GM21515 (cell line): ENCODE results near the gene LRMDA.

Source experiments
- ATAC-seq: cut with Tn5 transposase; IDR thresholded peaks from one replicate; pipeline ENCODE4 v1.9.1; 2021; ENCODE audit not compliant: unreplicated experiment

LRMDA gene

DNA sequence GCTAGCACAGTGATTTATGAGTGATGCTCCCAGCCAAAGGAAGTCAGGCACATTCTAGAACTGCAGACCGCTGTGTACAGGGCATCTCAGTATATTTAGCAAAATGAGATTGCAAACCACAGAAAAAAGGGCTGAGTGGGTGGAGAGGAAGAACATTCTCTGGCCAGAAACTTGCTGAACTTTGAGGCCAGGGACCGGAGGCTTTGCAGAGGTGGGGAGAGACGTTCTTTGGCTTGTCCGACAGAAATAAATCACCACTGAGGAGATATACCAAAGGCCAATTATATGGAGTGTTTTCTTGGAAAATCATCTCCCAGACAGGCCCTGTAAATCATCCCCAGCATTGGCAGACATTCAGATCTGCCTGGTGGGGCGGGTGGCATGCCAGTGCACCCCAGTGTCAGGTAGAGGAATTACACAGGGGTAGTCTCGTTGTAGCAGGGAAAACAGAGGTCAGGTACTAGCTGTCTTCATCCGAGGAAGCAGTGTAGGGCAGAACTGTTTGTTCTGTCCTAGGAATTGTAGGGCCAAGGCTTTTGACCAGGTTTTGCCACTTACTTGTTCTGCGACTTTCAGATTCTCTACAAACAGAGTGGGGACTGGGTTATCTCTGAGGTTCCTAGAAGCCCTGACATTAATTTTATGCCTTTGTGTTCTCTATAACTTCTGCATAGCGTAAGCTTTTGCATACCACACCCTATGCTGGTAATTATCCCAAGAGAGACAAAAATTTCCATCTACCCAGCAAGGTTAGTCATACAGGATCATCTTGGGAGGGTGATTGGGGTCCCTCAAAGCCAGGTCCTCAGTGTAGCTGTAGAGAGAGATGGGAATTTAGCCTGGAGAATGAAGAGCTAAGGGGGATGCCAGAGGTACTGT lies 655.6 kb downstream of the LRMDA start:
- ATAC-seq = no peak

DNA sequence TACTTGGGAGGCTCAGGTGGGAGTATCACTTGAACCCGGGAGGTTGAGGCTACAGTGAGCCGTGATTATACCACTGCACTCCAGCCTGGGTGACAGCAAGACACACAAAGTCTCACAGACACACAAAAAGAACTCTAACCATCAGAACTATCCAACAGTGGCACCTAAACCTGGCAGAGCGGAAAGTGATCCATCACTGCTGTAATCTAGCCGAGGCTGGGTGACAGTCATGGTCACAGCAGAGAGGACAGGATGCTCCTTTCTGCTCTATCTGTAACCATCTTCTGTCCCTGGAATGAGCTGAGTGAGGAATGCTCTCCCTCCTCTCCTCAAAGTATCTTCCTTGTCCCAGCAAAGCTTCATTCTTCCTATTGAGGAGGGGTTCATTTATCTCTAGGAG lies 656.6 kb downstream of the LRMDA start:
- no peak for ATAC-seq

DNA sequence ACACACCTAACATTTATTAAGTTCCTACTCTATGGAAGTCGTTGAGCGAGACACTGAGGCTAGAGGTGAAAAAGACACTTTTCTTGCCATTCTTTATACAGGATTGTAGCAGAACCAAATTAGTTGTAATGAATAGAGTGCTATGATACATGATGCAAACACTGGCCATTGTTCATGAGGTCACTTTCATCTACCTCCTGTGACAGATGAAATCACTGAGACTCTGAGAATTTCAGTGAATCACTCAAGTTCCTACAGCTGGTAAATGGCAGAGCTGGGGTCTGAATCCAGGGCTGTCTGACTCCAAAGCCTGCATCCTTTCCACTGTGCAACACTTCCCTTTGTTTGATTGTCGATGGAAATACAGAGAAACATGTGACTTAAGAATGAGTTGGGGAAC lies 657.6 kb downstream of the LRMDA start:
- ATAC-seq = no peak

DNA sequence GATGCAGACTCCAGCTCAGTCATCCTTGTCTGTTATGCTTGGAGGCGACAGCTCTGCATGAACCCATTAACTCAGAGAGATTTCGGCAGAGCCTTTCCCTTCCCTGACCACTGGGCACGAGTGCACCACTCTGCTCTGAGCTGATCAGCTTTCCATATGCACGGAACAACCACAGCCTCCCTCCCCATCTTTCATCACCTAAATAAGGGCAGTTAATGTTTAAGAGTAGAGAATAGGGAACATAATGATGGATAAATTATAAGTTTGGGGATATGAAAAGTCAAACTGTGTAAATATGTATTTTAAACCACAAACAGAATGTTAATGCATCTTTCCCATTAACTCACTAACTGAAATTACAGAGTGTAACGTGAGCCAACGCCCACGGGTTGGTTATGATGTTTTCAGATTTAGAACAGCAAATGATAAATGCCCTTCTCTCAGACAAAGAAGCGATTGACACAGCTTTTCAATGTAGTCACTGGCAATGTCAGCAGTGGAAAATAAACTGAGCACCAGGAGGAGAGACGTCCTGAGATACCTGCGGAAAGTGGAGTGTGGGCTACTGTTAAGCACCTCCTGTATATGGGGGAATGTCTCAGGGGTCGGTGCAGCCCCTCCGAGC lies 658.2 kb downstream of the LRMDA start:
- ATAC-seq = no peak

DNA sequence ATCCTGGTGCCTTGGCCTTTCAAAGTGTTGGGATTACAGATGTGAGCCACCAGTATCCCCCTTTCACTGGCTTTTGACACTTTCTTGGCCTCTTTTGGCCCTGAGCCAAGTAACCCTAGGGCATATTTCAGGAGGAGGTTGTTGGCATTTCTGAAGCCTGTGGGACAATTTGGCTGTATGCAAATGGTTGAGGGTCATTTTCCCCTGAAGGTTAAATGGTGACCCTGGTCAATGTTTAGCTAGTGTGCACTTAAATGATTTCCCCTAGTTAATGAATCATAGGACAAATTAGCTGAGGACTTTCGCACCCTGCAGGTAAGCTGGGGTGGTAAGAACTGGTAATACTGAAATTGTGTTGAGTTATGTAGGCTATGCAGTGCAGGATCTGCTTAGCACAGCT lies 660.5 kb downstream of the LRMDA start:
- no peak for ATAC-seq

DNA sequence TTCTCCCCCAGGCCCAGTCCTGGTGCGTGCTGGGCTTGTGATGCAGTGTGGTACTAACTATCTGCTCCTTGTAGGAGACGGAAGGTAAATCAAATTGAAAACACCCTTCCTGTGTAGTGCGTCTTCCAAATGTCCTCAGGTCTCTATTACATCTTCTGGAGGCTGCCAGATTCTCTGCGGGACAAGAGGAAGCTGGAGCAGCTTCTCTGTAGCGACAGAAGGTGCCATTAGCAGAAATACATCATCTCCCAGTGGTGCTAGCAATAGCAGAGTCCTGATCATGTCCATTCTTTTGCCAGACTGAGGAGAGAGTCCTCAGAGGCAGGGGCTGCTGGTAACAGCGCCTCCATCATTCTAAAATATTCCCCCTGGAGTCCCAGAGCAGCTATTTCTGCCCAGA lies 675.2 kb downstream of the LRMDA start:
- no peak for ATAC-seq

DNA sequence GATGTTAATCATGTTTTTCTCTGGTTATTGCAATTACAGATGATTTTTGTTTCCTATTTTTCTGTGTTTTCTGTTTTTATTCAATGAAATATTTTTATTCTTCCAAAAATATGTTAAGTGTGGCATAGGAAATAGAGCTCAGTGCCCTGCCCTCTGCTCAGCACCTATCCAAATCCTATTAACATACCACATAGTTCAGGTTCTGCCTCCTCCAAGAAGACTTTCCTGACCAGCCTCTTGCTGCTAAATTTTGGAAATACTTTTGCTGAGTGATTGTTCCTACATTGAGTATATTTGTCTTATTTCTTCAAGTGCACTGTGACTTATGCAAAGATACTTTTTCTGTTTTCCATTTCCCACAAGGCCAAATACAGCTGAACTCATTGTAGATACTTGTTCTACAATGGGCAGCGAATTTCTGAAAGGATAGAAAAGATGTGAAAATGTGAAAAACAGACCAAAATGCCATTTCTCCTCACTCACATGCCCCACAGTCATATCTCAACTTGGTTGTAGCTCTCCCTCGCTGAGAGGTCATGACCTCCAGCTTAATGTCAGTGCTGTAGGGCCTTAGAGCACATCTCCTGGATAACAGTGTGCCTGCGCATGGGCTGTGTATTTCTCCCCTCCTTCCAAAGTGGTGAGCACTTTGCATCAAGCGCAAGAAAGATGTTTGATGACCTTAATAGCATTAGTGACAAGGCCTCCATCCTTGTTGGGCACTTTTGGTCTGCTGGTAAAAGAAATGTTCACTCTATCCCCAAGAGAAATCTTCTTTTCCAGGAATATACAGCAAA lies 677.3 kb downstream of the LRMDA start:
- ATAC-seq = no peak

DNA sequence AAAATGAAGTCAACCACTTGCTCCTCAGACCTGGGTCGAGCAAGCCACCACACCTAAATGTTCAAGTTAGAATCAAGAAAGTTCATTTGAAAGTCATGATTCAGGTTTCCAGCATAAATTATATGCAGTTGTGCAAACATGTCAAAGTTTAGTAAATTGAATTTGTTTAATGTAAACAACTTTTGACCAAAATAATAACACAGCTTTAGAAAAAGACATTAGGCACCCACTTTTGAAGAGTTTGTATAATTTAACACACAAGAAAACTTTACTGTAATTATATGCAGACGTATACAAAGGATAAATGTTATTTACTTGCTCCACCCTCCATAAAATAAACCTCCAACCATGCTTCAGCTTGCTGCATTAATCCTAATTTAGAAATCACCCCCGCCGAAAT lies 680.0 kb downstream of the LRMDA start:
- no peak for ATAC-seq

DNA sequence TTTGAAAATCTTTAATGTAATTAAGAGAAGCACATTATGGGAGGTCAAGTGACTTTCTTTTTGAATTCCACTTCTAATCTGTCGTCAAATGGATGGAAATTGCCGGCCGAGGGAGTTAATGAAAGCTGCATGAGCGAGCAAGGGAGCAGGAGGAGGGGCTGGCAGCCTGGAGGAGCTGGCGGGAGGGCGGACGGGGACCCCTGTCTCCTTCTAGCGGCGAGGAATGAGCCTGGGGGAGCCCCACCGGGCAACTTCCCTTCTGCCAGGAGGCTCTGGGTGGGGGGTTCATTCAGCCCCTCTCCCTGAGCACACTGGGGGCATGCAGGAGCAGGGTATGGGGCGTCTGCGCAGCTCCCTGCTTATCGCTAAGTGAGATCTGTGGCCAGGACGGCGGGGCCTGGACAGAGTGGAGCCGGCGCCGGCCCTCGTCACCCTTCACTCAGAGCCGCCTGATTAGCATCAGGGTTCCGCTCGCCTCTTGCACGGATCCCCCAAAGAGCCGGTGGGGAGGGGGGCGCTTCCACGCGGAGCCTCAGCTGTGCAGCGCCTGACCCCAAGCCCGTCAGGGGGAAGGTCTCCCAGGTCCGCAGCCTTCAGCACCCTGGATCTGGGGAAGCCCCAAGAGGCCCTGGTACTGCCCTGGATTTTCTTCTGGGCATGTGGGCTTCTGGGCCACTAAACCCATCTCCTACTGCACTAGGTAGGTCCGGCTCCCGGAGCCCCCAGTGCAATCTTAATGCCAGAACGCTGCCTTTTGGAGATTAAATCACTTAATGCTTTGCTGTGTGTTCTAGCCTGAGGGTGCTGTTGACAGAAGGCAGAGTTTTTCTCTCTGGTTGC lies 680.8 kb downstream of the LRMDA start:
- ATAC-seq = no peak

DNA sequence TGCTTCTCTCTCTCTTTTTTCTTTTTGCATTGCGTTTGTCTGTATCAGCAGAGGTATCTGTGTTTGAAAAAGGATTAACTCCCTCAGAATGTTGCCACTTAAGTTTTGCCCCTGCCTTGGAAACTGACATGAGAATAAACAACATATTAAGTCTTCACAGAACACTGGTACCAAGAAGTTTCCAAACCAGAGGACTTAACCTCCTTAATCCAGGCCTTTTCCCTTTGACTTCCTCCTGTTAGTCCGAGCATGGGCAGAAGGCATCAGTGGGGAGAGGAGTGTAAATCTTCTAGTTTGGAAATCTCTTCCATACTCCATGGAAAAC lies 681.4 kb downstream of the LRMDA start:
- no peak for ATAC-seq

DNA sequence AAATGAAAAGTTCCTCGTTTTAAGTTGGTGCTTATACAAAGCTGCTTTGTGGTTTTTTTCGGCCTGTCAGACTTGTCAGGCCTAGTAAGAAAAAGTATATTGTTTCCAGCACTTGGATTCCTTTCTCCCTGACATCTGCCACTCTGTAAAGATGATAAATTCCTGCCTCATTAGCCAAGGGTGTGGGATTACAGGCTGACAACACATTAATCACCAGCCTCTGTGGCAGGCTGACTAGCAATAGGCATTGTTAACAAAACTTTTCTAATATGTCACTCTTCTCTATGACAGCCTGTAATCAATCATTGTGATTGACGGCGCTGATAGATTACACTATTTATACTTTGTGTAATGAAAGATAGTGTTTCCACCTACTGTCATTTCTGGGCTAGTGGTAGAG lies 682.5 kb downstream of the LRMDA start:
- no peak for ATAC-seq

DNA sequence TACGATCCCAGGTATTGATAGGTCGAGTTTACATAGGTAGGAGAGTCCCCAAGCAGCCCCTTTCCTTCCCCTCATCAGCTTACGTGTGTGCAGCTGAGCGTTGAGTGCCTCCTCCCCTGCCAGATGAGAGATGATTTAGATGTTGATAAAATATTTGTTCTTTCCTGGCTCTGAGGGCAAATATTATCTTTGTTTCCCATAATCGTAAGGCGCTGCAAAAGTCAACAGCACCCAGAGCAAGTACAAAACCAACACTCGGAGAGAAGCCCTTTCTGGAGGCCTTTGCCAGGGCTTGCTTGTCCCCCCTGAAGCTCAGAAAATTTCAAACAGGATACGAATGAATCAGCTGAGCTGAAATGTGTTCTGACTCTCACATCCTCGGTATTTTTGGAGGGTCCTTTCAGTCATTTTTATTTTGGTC lies 683.2 kb downstream of the LRMDA start:
- no peak for ATAC-seq

DNA sequence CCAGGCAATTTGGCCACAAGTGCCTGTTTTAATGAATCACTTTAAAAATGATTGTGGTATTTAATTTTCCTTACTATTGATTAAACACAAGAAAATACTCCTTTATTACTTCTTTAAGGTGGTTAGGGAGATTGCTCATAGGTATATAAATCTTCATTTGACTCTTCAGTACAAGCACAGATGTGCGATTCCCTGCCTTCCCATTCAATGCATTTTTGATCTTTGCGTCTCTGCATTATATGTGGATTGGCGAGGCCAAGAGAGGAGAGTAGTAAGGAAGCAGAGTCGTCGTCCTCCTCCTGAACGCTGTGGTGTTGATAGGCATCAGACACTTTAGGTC lies 683.7 kb downstream of the LRMDA start:
- ATAC-seq = no peak

DNA sequence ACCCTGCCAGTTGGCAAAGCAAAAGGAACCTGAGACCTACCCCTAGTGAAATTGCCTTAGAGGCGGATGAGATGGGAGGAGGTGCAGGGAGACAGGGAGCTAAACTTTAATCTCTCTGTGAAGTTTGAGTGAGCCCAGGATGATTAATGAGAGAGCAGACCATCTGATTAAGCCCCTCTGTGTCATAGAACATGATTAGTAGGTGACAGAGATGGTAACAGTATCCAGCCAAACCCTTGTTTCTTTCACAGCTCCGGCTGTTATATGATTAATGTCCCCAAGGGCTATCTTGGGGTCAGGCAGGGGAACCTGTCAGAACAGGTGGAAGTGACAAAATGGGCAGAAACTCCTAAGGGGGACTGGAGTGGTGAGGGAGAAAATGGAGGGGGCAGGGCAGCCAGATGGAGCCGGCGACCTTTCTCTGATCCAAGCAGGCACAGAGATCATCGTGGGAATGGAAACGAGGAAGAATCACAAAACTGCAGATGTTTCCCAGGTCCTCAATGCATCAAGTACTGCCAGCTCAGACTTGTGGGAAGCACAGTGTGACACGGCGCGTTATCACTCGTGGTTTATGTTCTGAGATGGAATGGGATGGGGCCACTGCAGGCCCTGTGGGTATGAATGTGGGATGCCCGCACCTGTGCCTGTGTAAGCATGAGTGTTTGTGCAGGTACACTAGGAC lies 684.2 kb downstream of the LRMDA start:
- ATAC-seq = no peak

DNA sequence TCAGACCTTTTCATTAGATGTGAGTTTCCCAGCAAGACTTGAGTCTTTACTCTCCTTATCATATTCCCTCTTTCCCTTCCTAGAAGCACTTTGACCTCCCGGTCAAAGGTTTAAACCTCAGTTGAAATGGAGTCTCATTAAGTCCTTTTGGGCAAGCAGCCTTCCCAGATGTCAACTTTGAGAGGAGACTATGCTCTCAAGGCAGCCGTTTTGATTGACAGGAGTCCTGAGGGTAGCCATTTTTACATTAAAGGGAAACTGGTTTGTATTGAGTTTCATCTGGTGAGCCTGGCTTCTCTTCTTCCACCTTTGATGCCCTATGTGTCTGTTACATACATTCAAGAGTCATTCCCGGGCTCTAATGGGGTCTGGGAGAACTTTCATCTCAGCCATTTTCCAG lies 685.1 kb downstream of the LRMDA start:
- ATAC-seq = no peak

DNA sequence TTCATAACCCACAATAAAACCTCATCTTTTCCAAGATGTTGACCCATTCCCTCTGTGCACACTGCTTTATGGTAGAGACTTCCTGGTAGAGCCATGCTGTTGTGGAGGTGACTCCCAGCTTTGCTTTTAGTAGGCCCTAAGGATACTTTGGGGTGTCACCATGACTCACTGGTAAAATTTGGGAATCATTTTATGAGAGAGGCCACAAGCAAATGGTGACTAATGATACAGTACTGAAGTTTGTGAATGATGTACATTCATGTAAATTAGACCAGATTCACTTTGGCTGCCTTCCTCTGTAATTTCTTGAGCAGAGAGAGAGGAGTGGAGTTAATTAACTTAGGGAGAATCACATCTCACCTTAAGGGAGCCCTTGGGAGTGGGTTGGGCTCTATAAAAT lies 686.5 kb downstream of the LRMDA start:
- no peak for ATAC-seq

DNA sequence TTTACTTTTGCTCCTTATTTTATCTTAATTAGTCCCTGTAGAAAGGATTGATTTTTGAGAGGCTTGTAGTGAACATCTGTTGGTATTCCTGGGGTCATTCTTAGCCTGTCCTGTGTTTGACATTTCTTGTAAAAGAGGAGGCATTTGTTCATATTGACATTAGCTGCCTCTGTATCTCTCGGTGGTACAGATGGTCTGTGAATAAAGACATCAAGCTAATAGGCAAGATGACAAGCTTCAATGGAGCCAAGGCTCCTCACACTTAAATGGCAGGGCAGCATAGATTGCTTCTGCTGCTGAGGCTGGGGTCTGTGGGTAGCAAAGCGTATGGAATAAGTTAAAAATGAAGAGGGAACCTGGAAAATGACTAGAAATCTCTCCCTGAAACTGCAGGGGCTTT lies 687.6 kb downstream of the LRMDA start:
- no peak for ATAC-seq

DNA sequence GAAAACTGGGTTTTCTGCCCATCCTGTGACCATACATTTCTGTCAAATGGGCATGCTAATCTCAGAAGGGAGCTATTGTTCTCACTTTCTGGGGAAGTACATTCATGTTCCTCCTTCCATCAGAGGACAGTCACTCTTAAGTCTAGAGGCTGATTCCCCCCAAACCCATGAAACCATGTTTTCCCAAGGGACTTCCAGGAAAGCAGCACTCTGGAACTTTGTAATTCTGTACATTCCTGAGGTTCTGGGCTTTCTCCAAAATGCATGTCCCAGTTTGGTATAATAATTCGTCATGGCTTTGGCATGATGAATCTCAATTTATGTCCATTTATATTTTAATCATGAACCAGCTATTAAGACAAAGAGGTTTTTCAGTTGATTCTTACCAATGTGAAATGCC lies 688.1 kb downstream of the LRMDA start:
- ATAC-seq = no peak

DNA sequence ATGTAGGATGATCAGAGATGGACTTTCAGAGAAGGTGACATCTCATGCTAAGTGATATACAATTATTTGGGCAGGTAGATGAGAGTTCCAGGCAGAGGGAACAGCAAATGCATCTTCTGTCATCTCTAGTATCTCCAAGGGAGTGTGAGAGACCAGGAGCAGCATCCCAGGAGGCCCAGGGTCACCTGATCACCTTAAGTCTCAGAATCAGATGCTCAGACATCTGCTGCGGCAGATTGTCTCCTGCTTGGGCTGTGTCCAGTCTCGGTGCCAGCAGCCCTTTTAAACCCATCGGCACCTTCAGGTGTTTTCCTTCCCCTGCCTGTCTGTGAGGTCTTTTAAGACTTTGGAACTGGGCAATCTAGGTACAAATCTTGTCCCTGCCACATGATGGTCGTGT lies 690.6 kb downstream of the LRMDA start:
- ATAC-seq = no peak

DNA sequence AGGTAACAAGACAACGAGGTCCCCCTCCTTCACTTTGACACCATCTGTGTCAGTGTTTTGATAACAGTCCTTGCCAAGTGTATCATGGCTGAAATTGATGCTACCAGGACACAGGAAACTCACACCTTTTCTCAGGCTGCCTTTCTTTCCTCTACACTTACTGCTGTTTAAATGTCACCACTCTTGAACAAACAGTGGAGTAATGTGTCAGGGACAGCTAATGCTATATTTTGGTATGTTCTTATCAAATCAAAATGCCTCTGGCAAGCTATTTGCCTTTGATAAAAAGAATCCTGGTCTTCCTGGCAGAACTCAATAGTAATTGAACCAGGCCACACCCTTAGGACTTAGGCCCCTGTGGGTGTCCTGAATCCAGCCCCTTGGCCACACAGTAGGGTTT lies 692.9 kb downstream of the LRMDA start:
- ATAC-seq = no peak

DNA sequence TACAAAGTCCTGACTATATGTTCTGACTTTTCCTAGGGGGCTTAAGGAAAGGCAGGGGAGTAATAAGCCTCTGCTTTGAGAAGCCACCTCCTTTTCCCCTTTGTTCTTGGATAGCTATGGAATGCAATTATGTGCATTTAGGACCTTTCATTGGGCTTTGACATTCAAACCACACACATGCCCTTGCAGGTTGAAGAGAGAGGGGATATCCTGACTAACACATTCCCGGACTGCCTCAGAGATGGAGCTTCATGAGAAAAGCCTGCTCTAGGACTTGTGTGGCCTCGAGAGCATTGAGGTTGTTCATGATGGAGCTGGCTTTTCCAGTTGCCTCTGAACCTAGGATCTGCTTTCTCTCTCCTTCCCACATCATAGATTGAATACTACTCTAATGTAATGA lies 694.5 kb downstream of the LRMDA start:
- ATAC-seq = no peak
